ENCODE measurements around the gene GNG13. TPM values are rescaled to one million over a fixed set of nuclear protein-coding genes. Genes with fewer than 3 reads are reported as not detected.

Gene GNG13
- total and polyA plus RNA-seq, 9 of the 15 experiments (the other 6 are each of a cell fraction or from before 2014, with no cell fraction given), result not detected

GRCh38 chr16:752007-752312 lies 48.6 kb downstream of the GNG13 start (continued):
- TF ChIP-seq ZNF318 (IDR thresholded peaks at IDR 0.05; ENCODE audit: borderline replicate concordance in 1 of 2, low read depth in 1 of 2), result no peak

All from K562 (cell line).